HG02840 (cell line): ENCODE results near the gene RALGAPA1.
"Not testable (repeated sequence)": the region's sequence is repeated elsewhere in the genome, so short reads cannot be mapped to it uniquely, and the experiment has no call there.

Experiments
- ATAC-seq: cut with Tn5 transposase; IDR thresholded peaks from one replicate; pipeline ENCODE4 v1.9.1; 2021; ENCODE audit warnings: mild to moderate bottlenecking, moderate library complexity, moderate number of reproducible peaks; ENCODE audit not compliant: unreplicated experiment, low FRiP score

The RALGAPA1 gene

DNA sequence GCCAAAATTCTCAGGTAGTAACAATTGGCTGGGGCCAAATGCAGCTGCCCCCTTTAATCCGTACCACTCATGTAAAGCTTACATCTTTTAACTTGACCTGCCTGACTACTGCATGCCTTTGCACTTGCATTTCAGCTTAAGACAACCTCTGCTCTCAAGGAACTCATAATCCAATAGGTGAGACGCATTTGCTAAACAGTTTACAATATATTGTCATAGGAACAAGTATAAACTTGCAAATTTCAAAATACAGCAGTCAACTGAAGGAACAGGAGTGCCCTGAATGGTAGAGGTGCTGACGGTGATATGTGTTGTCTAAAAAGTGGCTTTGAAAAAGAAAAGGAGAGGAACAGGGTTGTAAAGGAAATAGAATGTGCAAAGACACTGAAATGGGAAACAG lies 13.4 kb upstream of the RALGAPA1 start:
- no peak for ATAC-seq

- no peak for ATAC-seq
Measured at GRCh38 chr14:35821564-35822411, 12.7 kb upstream of the RALGAPA1 start.

- no peak for ATAC-seq
Measured at GRCh38 chr14:35819591-35820540, 10.8 kb upstream of the RALGAPA1 start.

- no peak for ATAC-seq
Measured at GRCh38 chr14:35818346-35819115, 9.4 kb upstream of the RALGAPA1 start.

GRCh38 chr14:35814371-35815005 lies 5.4 kb upstream of the RALGAPA1 start:
- peak; percentile 65 for ATAC-seq

- ATAC-seq, result no peak
Measured at GRCh38 chr14:35810963-35811362, 1.9 kb upstream of the RALGAPA1 start.

DNA sequence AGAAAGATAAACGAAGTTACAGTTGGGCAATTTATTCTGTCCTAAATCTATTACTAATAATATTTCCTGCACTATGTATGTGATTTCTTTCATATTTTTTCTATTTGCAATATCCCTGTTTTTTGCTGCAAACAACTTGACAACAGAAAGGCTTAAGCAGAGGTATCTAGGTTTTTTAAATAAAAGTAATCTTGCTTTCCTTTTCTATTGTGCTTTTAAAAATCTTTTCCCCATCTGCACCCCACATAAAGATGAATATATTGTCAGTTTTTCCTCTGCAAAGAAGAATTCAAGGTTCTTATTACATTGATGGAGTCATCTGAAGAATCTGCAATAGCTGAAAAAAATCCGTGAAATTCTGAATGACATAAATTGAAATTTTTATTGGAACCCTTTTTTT lies 502 bp upstream of the RALGAPA1 start:
- ATAC-seq, result no peak

- ATAC-seq, result no peak
Measured at GRCh38 chr14:35808076-35808637, 938 bp downstream of the RALGAPA1 start.

DNA sequence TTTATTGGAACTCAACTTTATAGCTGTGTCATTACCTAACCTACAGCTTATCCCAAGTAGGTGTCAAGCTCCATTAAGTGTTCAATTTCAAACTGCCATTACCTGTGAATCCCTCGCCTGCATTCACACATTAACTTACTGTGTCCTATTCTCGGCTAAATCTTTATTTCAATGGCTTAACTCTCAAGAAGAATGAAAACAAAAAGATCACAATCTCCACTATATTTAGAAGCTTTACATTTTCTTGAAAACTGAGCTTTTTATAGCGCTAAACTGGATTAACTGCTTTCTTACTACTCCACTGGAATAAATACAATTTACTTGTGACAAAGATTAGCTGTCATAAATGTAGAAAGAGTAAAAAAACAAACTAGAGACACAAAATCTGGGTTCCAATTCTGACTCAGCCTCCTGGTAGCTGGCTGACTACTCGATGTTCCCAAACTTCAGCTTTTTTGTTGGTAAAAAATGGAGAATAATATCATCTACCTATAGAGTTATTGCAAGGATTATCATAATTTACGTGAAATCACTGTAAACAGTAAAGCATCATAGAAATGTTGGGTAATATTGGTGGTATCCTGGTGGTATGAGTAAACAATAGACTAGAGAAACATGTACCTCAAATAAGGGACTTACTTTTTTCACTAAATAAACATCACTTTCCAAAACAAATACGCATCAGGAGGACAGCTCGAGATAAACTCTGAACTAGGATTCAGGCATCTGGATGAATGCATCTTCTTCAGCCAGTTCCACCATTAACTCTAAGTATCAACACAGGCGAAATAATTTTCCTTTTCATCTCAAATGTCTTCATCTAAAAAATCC lies 1.7 kb downstream of the RALGAPA1 start:
- no peak for ATAC-seq

DNA sequence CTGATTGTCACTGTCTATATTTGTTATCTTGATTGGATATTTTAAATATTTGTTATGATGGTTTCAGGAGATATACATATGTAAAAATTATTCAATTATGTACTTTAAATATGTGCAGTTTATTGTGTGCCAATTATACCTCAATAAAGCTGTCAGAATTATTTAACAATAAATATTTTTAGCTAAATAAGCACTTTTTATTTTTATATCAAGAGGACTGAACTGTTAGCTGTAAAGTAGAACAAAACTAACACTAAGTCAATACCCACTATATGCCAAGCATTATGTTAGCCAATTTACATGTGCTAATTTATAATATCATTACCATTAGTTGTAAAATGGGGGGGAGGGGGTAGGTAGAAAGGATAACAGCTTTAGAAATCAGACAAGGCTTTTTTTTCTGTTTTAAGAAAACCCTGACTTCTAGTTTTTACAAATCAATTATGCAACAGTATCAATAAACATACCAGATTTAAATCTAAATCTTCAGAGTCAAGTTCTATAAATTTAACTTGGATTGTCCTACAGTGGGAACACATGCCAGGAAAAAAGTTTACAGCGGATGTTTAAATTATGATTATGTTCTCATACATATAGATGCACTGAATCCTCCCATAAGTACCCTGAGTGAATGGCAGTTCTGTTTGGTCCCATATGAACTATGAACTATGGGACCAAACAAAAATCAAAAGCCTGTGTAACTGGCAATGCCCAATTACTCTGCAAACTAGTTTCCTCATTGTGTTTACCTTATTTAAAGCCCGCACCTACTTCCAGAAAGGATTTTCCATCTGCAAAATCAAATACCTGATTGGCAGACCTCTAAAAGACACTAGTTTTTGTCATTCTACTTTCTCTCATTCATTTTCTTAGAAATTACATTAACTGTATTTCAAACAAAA lies 2.8 kb downstream of the RALGAPA1 start:
- no peak for ATAC-seq

DNA sequence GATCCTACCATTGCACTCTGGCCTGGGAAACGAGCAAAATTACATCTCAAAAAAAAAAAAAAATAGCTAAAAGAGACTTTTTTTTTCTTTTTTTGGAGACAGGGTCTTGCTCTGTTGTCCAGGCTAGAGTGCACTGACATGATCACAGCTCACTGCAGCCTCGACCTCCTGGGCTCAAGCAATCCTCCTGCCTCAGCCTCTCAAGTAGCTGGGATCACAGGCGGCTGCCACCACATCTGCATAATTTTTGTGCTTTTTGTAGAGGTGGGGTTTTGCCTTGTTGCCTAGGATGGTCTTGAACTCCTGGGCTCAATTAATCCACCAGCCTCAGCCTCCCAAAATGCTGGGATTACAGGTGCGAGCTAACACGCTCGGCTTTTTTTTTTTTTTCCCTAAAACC lies 11.3 kb downstream of the RALGAPA1 start:
- ATAC-seq, result no peak

GRCh38 chr14:35789651-35790050 lies 19.4 kb downstream of the RALGAPA1 start:
- no peak for ATAC-seq

- no peak for ATAC-seq
Measured at GRCh38 chr14:35786856-35787255, 22.2 kb downstream of the RALGAPA1 start.

- no peak for ATAC-seq
Measured at GRCh38 chr14:35783699-35784098, 25.4 kb downstream of the RALGAPA1 start.

- ATAC-seq, result no peak
Measured at GRCh38 chr14:35779368-35779767, 29.7 kb downstream of the RALGAPA1 start.

DNA sequence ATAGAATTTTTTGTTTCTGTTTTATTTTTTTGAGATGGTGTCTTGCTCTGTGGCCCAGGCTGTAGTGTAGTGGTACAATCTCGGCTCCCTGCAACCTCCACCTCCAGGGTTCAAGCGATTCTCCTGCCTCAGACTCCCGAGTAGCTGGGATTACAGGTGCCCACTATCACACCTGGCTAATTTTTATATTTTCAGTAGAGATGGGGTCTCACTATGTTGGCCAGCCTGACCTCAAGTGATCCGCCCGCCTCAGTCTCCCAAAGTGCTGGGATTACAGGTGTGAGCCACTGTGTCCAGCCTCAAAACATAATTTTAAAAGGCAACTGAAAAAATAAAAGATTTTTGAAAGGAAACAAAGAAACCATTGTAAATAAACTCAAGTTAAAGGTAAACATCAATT lies 31.5 kb downstream of the RALGAPA1 start:
- not testable (repeated sequence) for ATAC-seq

DNA sequence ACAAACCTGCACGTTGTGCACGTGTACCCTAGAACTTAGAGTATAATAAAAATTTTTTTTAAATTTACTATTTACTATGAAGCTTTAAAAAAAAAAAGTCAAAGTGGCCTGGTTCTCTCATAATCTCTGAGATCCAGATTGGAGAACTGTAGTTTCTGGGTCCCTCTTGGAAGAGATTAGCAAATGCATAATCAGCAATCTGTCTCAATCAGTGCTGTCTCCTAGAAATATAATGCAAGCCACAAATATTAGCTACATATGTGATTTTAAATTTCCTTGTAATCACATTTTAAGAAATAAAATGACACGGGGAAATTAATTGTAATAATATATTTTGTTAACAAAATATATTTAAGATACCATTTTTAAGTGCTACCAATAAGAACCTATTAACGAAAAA lies 32.3 kb downstream of the RALGAPA1 start:
- no peak for ATAC-seq

GRCh38 chr14:35776085-35776484 lies 33.0 kb downstream of the RALGAPA1 start:
- not testable (repeated sequence) for ATAC-seq
